Gastroesophageal sphincter (tissue), 4 donors: Measurements from ENCODE around the gene MAP3K3. TPM values are rescaled to one million over a fixed set of nuclear protein-coding genes. Genes with fewer than 3 reads are reported as not detected.

ENCODE experiments used
- ATAC-seq: fragments of 150-250 bp; one replicate; pipeline ENCODE4 v1.9.1; 2016; ENCODE audit warnings: mild to moderate bottlenecking, moderate library complexity
- H3K27ac ChIP-seq, 4 donors: fragments of 200-600 bp; sonication (generic) in 3 of 4; 1 replicate in 3 of 4; 2 replicates in 1 of 4; pipeline ENCODE4 v1.5.1; 2016 to 2019
- H3K27me3 ChIP-seq: fragments of 200-600 bp; sonication (generic); one replicate; pipeline ENCODE4 v1.5.1; 2019
- H3K36me3 ChIP-seq, 2 donors: fragments of 200-600 bp; sonication (generic); one replicate each; pipeline ENCODE4 v1.5.1; 2019; ENCODE audit warnings: control low read depth in 1 of 2
- H3K4me1 ChIP-seq, 3 donors: fragments of 200-600 bp; sonication (generic); 1 replicate in 2 of 3; 2 replicates in 1 of 3; pipeline ENCODE4 v1.5.1; 2016 to 2019; ENCODE audit warnings: control low read depth in 2 of 3
- H3K4me3 ChIP-seq, 2 donors: fragments of 200-600 bp; sonication (generic); one replicate each; pipeline ENCODE4 v1.5.1; 2019; ENCODE audit warnings: mild to moderate bottlenecking in 1 of 2, moderate library complexity in 1 of 2
- H3K9me3 ChIP-seq, 3 donors: fragments of 200-600 bp; sonication (generic); one replicate each; pipeline ENCODE4 v1.5.1; 2017 to 2019; ENCODE audit warnings: control low read depth in 2 of 3
- EP300 ChIP-seq: sonication (generic); formaldehyde crosslinking; IDR thresholded peaks from one replicate; pipeline ENCODE4 v1.6.1; 2017; ENCODE audit warnings: antibody characterized with exemption, mild to moderate bottlenecking
- POLR2A ChIP-seq, 2 donors: fragments of 450-650 bp; IDR thresholded peaks; one replicate each; pipeline ENCODE4 v1.6.1; 2017; ENCODE audit warnings: antibody characterized with exemption in 2 of 2, mild to moderate bottlenecking in 2 of 2, moderate library complexity in 1 of 2
- POLR2AphosphoS5 ChIP-seq: sonication (generic); formaldehyde crosslinking; IDR thresholded peaks from one replicate; pipeline ENCODE4 v1.6.1; 2017; ENCODE audit warnings: antibody characterized with exemption
- WGBS, 2 donors: methylation state at CpG; one replicate each; pipeline ENCODE4 v1.1.5; 2018; ENCODE audit warnings: low coverage in 1 of 2; 5-methylcytosine and 5-hydroxymethylcytosine counted together
- total RNA-seq, 4 donors: library from RNA; depleted of rRNA; stranded (reverse); fragments of >200 nt; gene quantifications; one replicate each; pipeline ENCODE4 v1.1.0, GENCODE V29; 2016
- TF ChIP-seq, protein P1 (sequence below), 4 experiments: fragments of 200-600 bp in 2 of 4; fragments of 450-650 bp in 2 of 4; sonication (generic) in 1 of 4; IDR thresholded peaks; one replicate each; pipeline ENCODE4 v1.5.1; 2017 to 2019; ENCODE audit warnings: antibody characterized with exemption in 4 of 4, mild to moderate bottlenecking in 2 of 4, moderate library complexity in 2 of 4

MAP3K3 gene
- 100 to 1,000 TPM in 1 of 4 donors, 10 to 100 TPM in 3; 64.9 to 108 (median 85.7) TPM for total RNA-seq

- Histone ChIP-seq H3K4me1 (peaks cover 12 to 45% (median 21%) of the 10 kb centered on the region in 3 donors), H3K27me3 (no peaks in the 10 kb centered on the region), H3K36me3 (no peaks in the 10 kb centered on the region), H3K27ac (peak within 1 kb of the TSS; percentile 72 to 99 (median 93)), H3K4me3 (peak within 1 kb of the TSS; percentile 86 to 89), H3K9me3 (no peaks in the 10 kb centered on the region)
- WGBS, 2 donors = 0% methylated on average over 13 of the region's 75 CpGs; no CpG with 5 or more reads in 1 of the 2 donors
- TF ChIP-seq EP300 (no peak), POLR2A (IDR thresholded peaks at IDR 0.05) (peak; percentile 87 to 88), POLR2AphosphoS5 (peak; percentile 90)
- TF ChIP-seq, protein P1, sequence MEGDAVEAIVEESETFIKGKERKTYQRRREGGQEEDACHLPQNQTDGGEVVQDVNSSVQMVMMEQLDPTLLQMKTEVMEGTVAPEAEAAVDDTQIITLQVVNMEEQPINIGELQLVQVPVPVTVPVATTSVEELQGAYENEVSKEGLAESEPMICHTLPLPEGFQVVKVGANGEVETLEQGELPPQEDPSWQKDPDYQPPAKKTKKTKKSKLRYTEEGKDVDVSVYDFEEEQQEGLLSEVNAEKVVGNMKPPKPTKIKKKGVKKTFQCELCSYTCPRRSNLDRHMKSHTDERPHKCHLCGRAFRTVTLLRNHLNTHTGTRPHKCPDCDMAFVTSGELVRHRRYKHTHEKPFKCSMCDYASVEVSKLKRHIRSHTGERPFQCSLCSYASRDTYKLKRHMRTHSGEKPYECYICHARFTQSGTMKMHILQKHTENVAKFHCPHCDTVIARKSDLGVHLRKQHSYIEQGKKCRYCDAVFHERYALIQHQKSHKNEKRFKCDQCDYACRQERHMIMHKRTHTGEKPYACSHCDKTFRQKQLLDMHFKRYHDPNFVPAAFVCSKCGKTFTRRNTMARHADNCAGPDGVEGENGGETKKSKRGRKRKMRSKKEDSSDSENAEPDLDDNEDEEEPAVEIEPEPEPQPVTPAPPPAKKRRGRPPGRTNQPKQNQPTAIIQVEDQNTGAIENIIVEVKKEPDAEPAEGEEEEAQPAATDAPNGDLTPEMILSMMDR (IDR thresholded peaks at IDR 0.05) = peak in 3 of 4 experiments; percentile 4 to 34 (median 22)
- ATAC-seq = peak; percentile 96
Measured at GRCh38 chr17:63621684-63622573, at the start of gene MAP3K3. Gene MAP3K3 (plus strand): TSS chr17:63622417. CDS start chr17:63622760, 343 bp downstream.

DNA sequence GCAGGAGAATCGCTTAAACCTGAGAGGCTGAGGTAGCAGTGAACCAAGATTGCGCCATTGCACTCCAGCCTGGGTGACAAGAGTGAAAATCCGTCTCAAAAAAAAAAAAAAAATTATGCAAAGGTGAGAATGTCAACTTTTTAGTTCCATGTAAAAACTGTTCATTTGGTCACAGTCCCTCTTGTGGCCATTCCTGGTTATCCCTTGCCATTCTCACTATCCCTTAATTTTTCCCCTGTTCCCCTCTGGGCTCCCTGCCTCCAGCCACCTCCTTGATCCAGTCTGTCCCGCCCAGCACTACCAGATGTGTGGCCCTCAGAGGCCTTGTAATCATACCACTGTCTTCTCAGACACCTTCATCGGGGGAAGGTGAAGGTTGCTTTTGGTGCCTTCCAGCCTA lies 48.6 kb upstream of the MAP3K3 start:
- Histone ChIP-seq H3K4me1 (no peaks in the 10 kb centered on the region), H3K4me3 (no peak overlapping the region), H3K36me3 (peaks cover 0 to 14% of the 10 kb centered on the region in 2 donors), H3K9me3 (no peaks in the 10 kb centered on the region), H3K27ac (no peak overlapping the region), H3K27me3 (no peaks in the 10 kb centered on the region)
- TF ChIP-seq, protein P1 (IDR thresholded peaks at IDR 0.05) = no peak
- TF ChIP-seq POLR2A (IDR thresholded peaks at IDR 0.05) (no peak), EP300 (no peak), POLR2AphosphoS5 (no peak)
- ATAC-seq = no peak
- WGBS, 2 donors = 77 to 88% methylated on average over 5 of the region's 5 CpGs

GRCh38 chr17:63578027-63578768 lies 44.0 kb upstream of the MAP3K3 start:
- Histone ChIP-seq H3K36me3 (peaks cover 0 to 49% of the 10 kb centered on the region in 2 donors), H3K9me3 (no peaks in the 10 kb centered on the region), H3K4me3 (no peak overlapping the region), H3K27me3 (no peaks in the 10 kb centered on the region), H3K4me1 (no peaks in the 10 kb centered on the region), H3K27ac (no peak overlapping the region)
- TF ChIP-seq, protein P1 (IDR thresholded peaks at IDR 0.05) = no peak
- TF ChIP-seq POLR2A (IDR thresholded peaks at IDR 0.05) (no peak), EP300 (no peak), POLR2AphosphoS5 (no peak)
- WGBS, 2 donors = 88% methylated on average over 5 of the region's 7 CpGs; no CpG with 5 or more reads in 1 of the 2 donors
- ATAC-seq = no peak

DNA sequence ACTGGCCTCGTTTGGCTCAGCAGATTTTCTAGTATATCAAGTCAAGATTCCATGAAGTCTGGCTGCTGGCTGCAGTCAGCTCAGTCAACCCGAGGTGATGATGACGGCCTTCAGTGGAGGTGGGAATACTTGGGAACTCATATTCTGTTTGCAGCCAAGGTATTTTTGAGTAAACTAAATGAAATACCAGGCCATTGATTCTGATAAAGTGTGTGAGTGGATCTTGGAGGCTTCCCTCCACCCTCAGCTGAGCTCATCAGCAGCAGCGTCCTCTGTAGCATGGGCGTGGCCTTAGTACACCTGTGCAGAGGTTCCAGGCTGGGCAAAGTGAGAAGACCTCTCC lies 43.5 kb upstream of the MAP3K3 start:
- ATAC-seq = no peak
- peaks cover 0 to 54% of the 10 kb centered on the region in 2 donors for H3K36me3 ChIP-seq
- H3K4me3 ChIP-seq = no peak overlapping the region
- TF ChIP-seq POLR2A (IDR thresholded peaks at IDR 0.05) = no peak
- no peak for TF ChIP-seq EP300
- TF ChIP-seq, protein P1 (IDR thresholded peaks at IDR 0.05) = no peak
- no peaks in the 10 kb centered on the region for H3K4me1 ChIP-seq
- no peak overlapping the region for H3K27ac ChIP-seq
- no peaks in the 10 kb centered on the region for H3K9me3 ChIP-seq
- H3K27me3 ChIP-seq = no peaks in the 10 kb centered on the region
- WGBS, 2 donors = 59% methylated on average over 4 of the region's 5 CpGs; no CpG with 5 or more reads in 1 of the 2 donors
